ENCODE data around the gene CELA3A. TPM values are rescaled to one million over a fixed set of nuclear protein-coding genes. Genes with fewer than 3 reads are reported as not detected.
"Not testable (repeated sequence)": the region's sequence is repeated elsewhere in the genome, so short reads cannot be mapped to it uniquely, and the experiment has no call there.

CELA3A gene
- total RNA-seq, 1 donor from 2014 or later = not detected

DNA sequence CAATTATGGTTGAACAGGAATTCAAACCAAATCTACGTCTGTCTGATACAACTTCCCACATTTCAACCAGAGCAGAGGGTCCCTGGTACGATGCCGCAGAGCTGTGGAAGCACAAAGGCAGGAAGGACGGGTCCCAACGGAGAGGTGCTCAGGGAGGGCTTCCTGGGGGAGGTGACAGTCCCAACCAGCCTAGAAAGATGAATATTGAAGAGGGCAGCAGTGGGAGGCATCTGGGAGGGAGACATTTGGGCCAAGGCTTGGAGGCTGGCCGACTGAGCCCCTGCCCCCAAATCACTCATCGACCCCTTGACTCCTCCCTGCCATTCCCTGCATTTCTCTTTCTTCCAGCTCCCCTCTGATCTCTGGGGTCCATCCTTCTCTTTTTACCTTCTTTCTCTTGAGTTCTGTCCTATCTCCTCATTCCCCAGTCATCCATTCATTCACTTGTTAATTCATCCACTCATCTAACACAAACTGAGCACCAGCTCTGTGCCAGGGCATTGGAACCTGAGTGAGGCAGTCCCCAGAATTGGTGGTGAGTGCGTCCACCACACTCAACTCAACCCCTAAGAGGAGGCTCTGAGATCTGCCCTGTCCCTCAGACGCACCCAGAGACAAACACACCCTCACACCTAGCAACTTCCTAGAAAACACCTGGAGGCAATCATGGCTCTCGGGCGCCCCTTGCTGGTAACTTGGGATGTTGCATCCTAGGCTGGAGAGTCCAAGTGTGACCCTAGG is 37.8 kb upstream of the CELA3A start:
- peak; percentile 16 for DNase-seq (ENCODE audit: low read depth)
- Histone ChIP-seq H3K4me3 (ENCODE audit: insufficient read depth, low read depth, low read length) (no peak overlapping the region), H3K9ac (ENCODE audit: low read length) (no peak overlapping the region), H3K4me1 (ENCODE audit: insufficient read depth, low read length) (no peaks in the 10 kb centered on the region), H4K20me1 (ENCODE audit: insufficient read depth, low read length) (no peaks in the 10 kb centered on the region), H3K79me2 (ENCODE audit: insufficient read depth, low read length) (no peaks in the 10 kb centered on the region), H3K4me2 (ENCODE audit: low read length) (no peak overlapping the region), H3K36me3 (ENCODE audit: insufficient read depth, low read length) (no peaks in the 10 kb centered on the region), H3K9me3 (ENCODE audit: insufficient read depth, low read depth, low read length) (no peaks in the 10 kb centered on the region), H3K27me3 (ENCODE audit: insufficient read depth, low read length) (no peaks in the 10 kb centered on the region), H3K27ac (ENCODE audit: low read depth, low read length) (no peak overlapping the region), H2AFZ (ENCODE audit: low read depth, low read length) (no peak overlapping the region)
- Mint-ChIP-seq H3K4me3 (ENCODE audit: unreplicated experiment) (no peak overlapping the region), H3K9me3 (ENCODE audit: unreplicated experiment) (no peaks in the 10 kb centered on the region), H3K27ac (ENCODE audit: unreplicated experiment) (peak overlapping the region; percentile 66), H3K36me3 (ENCODE audit: low read depth, unreplicated experiment) (no peaks in the 10 kb centered on the region), H3K4me1 (ENCODE audit: low read depth, unreplicated experiment) (peaks cover 13% of the 10 kb centered on the region), H3K27me3 (ENCODE audit: low read depth, unreplicated experiment) (peaks cover 3% of the 10 kb centered on the region)
- TF ChIP-seq CTCF (IDR thresholded peaks at IDR 0.05; ENCODE audit: insufficient read depth, low read depth, low read length) = peak; percentile 79
- TF ChIP-seq EZH2 (IDR thresholded peaks at IDR 0.05; ENCODE audit: insufficient read depth, low read length) = no peak
- no peak for FAIRE-seq

GRCh38 chr1:21966247-21967000 is 35.0 kb upstream of the CELA3A start:
- Mint-ChIP-seq H3K27me3 (ENCODE audit: low read depth, unreplicated experiment) (peaks cover 3% of the 10 kb centered on the region), H3K36me3 (ENCODE audit: low read depth, unreplicated experiment) (no peaks in the 10 kb centered on the region), H3K27ac (ENCODE audit: unreplicated experiment) (no peak overlapping the region), H3K9me3 (ENCODE audit: unreplicated experiment) (no peaks in the 10 kb centered on the region), H3K4me3 (ENCODE audit: unreplicated experiment) (no peak overlapping the region), H3K4me1 (ENCODE audit: low read depth, unreplicated experiment) (peaks cover 13% of the 10 kb centered on the region)
- Histone ChIP-seq H3K79me2 (ENCODE audit: insufficient read depth, low read length) (no peaks in the 10 kb centered on the region), H3K36me3 (ENCODE audit: insufficient read depth, low read length) (no peaks in the 10 kb centered on the region), H3K4me3 (ENCODE audit: insufficient read depth, low read depth, low read length) (no peak overlapping the region), H3K9me3 (ENCODE audit: insufficient read depth, low read depth, low read length) (no peaks in the 10 kb centered on the region), H3K9ac (ENCODE audit: low read length) (no peak overlapping the region), H2AFZ (ENCODE audit: low read depth, low read length) (no peak overlapping the region), H3K4me1 (ENCODE audit: insufficient read depth, low read length) (no peaks in the 10 kb centered on the region), H3K27ac (ENCODE audit: low read depth, low read length) (no peak overlapping the region), H3K27me3 (ENCODE audit: insufficient read depth, low read length) (no peaks in the 10 kb centered on the region), H3K4me2 (ENCODE audit: low read length) (no peak overlapping the region), H4K20me1 (ENCODE audit: insufficient read depth, low read length) (no peaks in the 10 kb centered on the region)
- FAIRE-seq (no peak), DNase-seq (ENCODE audit: low read depth) (peak; percentile 46)
- TF ChIP-seq CTCF (IDR thresholded peaks at IDR 0.05; ENCODE audit: insufficient read depth, low read depth, low read length) = no peak
- no peak for TF ChIP-seq EZH2 (IDR thresholded peaks at IDR 0.05; ENCODE audit: insufficient read depth, low read length)

DNA sequence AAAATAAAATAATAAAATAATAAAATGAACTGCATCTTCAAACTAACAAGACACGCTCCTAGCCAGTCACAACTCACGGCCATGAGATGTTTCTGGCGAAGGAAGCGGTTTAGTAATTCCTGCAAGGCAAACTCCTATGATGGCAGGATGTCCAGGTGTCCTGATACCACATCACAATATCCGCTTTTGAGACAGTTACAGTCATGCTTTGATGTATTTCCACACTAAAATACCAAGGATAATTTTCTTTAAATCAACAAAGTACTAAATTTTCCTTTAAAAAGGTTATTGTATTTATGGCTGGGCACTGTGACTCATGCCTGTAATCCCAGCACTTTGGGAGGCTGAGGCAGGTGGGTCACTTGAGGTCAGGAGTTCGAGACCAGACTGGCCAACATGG is 34.2 kb upstream of the CELA3A start:
- H3K4me1 Mint-ChIP-seq (ENCODE audit: low read depth, unreplicated experiment) = peaks cover 13% of the 10 kb centered on the region
- H4K20me1 ChIP-seq (ENCODE audit: insufficient read depth, low read length); H3K79me2 ChIP-seq (ENCODE audit: insufficient read depth, low read length); H3K4me3 ChIP-seq (ENCODE audit: insufficient read depth, low read depth, low read length); H2AFZ ChIP-seq (ENCODE audit: low read depth, low read length); H3K27ac ChIP-seq (ENCODE audit: low read depth, low read length); H3K9me3 Mint-ChIP-seq (ENCODE audit: unreplicated experiment); H3K27ac Mint-ChIP-seq (ENCODE audit: unreplicated experiment); FAIRE-seq; H3K27me3 ChIP-seq (ENCODE audit: insufficient read depth, low read length); H3K4me3 Mint-ChIP-seq (ENCODE audit: unreplicated experiment); DNase-seq (ENCODE audit: low read depth); H3K36me3 Mint-ChIP-seq (ENCODE audit: low read depth, unreplicated experiment); H3K36me3 ChIP-seq (ENCODE audit: insufficient read depth, low read length); H3K4me2 ChIP-seq (ENCODE audit: low read length); H3K4me1 ChIP-seq (ENCODE audit: insufficient read depth, low read length); H3K9ac ChIP-seq (ENCODE audit: low read length); H3K9me3 ChIP-seq (ENCODE audit: insufficient read depth, low read depth, low read length); H3K27me3 Mint-ChIP-seq (ENCODE audit: low read depth, unreplicated experiment): not testable (repeated sequence)

DNA sequence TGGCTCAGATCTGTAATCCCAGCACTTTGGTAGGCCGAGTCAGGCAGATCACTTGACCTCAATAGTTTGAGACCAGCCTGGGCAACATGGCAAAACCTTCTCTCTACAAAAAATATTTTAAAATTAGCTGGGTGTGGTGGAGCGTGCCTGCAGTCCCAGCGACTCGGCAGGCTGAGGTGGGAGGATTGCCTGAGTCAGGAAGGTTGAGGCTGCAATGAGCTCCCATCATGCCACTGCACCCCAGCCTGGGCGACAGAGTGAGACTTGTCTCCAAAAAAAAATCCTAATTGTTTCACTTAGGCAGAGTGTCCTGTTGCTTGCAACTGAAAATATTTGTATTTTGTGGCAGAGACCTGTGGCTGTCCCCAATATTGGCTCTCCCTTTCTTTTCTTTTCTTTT is 32.4 kb upstream of the CELA3A start:
- not testable (repeated sequence) for H3K9me3 Mint-ChIP-seq (ENCODE audit: unreplicated experiment); H4K20me1 ChIP-seq (ENCODE audit: insufficient read depth, low read length); H3K4me3 ChIP-seq (ENCODE audit: insufficient read depth, low read depth, low read length); H3K4me1 ChIP-seq (ENCODE audit: insufficient read depth, low read length); DNase-seq (ENCODE audit: low read depth); H3K9me3 ChIP-seq (ENCODE audit: insufficient read depth, low read depth, low read length); H3K27me3 ChIP-seq (ENCODE audit: insufficient read depth, low read length); H3K36me3 Mint-ChIP-seq (ENCODE audit: low read depth, unreplicated experiment); H3K9ac ChIP-seq (ENCODE audit: low read length); H3K36me3 ChIP-seq (ENCODE audit: insufficient read depth, low read length); H3K27ac ChIP-seq (ENCODE audit: low read depth, low read length); H3K4me3 Mint-ChIP-seq (ENCODE audit: unreplicated experiment); H3K79me2 ChIP-seq (ENCODE audit: insufficient read depth, low read length); FAIRE-seq; H2AFZ ChIP-seq (ENCODE audit: low read depth, low read length); H3K4me2 ChIP-seq (ENCODE audit: low read length); H3K27me3 Mint-ChIP-seq (ENCODE audit: low read depth, unreplicated experiment); H3K27ac Mint-ChIP-seq (ENCODE audit: unreplicated experiment)
- H3K4me1 Mint-ChIP-seq (ENCODE audit: low read depth, unreplicated experiment) = peaks cover 15% of the 10 kb centered on the region

Measured in astrocyte (in vitro differentiated cells and primary cell).